Fibroblast of gingiva (primary cell): Measurements from ENCODE around the gene NTM.

Experiments
- DNase-seq: peaks from one replicate; pipeline ENCODE4 v3.0.0-alpha.2; 2011; ENCODE audit warnings: low read depth

Gene NTM

DNA sequence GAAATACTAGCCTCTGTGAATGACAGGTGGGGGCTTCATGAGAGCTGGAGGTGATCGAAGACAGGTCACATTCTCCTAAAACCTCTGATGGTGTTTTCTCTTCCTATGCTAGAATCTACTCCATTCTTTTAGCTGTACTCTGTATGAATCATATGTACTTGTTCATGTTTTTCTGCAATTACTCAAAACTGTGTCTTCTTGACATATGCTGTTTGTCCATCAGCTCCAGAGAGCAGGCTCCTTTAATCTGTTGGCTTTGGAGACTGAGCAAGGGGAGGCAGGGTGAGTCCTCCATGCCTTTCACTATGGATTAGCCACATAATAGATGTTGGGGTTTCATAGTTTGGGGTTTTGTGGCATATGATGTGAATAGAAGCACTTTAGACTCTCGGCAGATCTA, 598.8 kb downstream of the NTM start:
- DNase-seq, result no peak

DNA sequence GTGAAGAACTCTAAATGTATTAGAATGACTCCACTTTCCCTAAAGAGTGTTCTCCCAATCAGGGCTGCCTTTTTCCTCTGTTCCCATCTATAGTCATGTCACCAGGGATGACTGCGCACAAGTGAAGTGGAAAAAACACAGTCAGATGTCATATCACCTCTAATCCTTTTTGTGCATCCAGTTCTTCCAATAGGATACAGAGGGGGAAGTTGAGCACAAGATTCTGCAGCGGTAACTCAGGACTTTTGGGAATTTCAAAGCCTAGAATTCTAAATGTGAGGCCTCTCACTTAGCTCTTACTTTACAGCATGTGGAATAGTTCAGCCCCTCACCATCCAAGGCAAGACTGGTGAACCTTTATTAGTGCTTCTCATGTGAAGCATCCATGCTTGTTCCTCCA, 602.6 kb downstream of the NTM start:
- DNase-seq, result no peak

DNA sequence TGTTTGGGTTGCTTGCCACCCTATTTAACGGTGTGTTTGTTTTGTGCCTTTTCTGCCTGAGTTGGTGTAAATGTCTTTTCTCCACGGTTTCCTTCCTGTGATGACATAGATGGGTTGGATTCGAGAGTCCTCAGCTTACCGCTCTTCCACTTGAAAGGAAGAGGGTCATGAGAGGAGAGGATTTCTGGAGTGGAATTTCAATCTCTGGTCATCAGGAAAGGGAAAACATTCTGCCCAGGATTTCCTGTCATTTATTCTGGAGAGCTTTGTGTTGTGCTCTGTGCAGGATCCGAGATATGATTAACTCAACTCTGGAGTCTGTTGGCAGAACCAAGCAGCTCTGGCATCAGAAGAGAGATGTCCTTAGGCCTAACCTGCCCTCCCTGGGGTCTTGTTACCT, 605.2 kb downstream of the NTM start:
- DNase-seq, result no peak

DNA sequence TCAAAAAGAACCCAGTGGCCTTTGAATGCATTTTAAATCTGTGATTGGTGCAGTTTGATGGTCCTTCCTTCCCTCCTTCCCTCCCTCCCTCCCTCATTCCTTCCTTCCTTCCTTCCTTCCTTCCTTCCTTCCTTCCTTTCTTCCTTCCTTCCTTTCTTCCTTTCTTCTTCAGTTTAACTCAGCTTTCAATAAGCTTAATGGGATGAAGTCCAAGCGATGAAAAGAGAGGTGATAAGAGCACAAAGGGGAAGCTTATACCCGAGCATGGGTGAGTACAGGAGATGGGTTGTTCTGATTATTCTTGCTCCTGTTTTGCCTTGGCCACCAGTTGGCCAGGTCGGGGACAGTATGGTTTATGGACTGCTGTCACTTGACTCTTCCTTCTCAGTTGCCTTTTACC, 605.6 kb downstream of the NTM start:
- no peak for DNase-seq

DNA sequence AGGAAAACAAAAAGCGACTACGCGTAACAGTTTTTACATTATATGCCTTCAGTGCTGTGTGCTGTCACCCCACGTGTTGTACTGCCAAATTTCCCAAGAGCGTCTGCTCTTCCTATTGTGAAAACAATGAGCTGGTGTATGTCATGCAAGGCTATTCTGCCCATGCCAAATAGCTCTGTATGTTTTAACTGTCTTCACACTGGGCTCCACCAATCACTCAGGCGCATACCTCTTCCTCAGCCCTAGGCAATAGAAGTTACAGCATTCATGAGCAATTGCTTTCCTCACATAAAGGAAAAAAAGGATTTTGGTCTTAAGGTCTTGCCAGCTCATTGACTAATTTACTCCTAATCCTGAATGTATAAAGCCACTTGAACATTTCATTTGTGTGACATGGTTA, 606.8 kb downstream of the NTM start:
- DNase-seq, result peak; percentile 66

DNA sequence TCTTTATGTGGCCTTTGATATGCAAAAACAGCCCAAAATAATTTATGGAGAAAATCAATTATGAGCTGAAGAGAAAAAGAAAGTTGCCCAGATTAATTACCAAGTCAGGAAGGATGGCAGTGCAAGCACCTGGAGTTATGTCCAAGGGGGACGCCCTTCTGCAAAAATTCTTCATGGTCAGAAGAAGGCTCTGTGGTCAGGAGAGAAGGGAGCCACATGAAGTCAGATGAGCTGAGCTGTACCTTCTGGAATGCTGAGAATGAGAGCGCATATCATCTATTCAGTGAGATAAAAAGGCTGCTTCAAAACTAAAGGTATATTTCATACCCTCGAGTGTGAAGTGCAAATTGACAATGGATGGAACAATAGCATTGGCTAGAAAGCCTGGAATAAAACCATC, 607.4 kb downstream of the NTM start:
- no peak for DNase-seq

DNA sequence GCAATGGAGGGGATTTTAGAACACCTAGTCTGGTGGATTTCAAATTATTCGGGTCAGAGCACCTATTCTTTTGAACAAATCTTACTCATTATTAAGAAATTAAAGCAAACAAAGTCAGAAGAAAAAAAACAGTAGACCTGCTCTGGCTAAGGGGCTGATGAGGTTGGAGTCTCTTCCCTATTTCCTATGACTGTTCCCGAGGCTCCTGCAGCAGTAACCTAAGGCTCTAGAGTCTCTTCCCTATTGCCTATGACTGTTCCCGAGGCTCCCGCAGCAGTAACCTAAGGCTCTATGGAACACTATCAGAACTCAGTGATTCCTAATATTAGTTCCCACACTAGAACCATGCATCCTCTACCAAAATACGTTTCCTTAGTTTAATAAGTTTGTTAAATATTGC, 607.9 kb downstream of the NTM start:
- no peak for DNase-seq

DNA sequence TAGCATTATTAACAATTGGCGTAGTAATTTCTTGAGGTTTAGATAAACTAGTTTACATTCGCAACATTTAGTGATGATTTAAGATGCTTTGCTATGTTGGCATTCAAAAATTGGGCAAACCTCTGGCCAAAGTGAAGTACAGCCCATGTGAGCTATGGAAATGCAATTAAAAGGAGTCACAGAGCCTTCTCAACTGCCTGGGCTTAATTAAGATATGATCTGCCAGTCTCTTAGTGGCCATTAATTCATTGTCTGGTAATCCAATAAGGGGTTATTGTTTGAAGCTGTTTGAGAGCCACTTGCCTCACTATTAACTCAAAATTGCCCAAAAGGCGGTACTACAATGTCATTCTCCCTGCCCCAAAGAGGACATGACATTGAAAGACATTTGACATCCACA, 608.9 kb downstream of the NTM start:
- no peak for DNase-seq

DNA sequence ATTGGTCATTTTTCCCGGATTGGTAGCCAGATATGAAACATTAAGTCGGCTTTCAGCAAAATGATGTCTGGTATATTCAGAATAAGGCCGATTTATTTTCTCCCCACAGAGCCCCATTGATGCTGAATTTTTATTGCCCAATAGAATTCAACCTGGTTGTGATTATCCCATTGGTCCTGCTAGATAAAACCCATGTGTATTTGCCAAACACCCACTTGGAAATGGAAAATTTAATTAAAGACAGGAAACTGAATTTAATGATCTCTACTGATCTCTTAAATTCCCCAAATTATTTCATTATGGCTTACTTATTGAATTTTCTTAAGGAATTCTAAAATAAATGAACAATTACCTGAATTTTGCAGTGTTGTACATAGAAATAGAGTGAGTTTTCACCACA, 609.8 kb downstream of the NTM start:
- no peak for DNase-seq

DNA sequence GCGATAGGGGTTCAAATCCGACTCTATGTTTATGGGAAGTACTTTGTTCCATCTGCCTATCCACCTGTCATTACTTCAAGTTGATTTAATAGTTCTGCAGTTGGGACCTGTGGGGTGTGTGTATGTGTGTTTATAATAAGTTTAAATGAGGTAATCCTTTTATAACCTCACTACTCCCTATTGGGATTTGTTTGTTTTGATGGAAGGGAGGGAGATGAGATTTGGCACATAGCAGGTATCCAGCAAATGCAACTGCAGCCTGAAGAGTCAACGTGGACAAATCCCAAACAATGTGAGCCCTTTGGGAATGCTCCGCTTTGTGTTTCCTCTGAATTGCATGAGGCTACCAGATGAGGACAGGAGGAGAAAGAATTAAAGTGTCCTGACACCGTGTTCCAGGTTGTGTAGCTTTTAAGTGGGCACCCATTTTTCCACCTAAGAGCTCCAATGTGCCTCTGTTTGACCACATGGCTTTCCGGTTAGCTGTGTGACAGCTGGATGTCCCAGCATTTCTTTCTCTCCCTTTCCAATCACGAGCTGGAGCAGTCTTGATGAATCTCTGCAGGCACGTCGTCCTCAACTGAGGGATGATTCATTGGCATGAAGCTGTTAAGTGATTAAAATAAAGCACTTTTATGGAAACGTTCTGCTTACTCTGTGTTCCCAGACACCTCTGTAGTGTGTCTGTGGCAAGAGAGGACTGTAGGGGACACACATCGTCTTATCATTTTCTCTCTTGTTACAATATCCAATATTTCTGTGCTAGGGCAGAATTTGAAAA, 610.7 kb downstream of the NTM start:
- no peak for DNase-seq

DNA sequence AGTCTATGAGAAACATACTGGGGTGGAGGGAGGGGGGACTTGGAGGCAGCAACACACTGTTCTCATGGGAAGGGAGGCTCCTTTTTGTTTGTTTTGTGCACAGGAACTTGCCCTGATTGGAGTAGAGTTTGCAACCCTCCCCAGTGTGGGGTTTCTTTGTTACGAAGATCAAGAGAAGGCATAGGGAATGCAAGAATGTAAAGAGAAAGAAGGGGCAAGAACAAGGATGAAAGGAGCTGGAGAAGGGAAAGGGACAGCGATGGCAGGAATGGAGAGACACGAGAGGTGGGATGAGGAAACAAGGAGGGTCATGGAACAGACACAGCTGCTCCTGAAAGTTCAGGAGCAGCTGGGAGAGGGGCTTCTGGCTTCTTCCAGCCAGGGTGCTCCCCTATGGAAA, 611.7 kb downstream of the NTM start:
- no peak for DNase-seq

DNA sequence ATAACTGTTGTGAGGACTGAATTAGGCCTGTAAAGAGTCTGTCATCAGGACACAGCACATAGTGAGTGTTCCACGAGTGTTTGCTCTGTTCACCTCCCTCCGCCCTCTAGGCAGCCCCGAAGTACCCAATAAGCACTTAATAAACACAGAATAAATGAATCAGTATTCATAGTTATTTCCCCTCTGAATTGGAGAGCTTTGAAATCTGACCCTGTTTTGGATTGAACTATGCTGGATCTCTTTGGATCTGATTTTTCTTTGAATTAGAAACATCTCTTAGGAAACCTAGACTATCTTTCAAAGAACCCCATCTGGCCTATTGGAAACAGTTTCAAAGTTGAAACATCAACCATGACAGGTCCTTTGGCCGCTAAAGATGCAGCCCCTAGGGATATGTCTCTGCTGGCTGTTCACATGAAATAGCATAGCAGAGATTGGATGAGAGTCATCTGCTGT, 615.5 kb downstream of the NTM start:
- DNase-seq, result peak; percentile 62

DNA sequence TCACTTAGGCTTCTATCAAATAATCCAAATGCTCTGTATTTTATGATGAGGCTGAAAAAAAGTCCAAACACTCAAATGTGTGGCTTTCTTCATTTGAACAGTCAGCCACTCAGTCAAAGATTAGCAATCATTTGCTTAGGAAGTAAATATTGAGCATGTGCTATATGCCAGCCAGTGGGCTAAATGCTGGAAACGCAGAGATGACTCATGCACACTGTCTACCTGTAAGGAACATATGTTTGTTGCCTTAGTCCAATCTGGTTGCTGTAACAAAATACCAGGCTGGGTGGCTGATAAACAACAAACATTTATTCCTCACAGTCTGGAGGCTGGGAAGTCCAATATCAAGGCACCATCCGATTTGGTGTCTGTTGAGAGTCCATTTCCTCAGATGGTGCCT, 617.3 kb downstream of the NTM start:
- no peak for DNase-seq

DNA sequence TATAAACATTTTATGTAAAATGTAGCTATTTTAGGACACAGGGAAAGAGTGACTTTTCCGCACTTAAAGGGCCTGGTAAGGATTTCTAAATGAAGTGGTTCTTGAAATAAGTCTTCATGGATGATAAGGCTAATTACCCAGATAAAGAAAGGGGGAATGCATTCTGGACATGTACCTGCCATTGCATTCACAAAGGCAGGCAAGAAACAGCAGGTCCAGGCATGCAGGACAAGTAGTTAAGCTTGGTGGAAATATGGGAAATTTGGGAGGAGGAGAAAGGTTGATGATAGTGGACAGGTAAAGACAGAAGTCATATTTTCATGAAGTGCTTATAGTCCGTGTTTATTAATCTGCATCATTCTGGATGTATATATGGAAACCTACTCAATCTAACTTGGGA, 621.2 kb downstream of the NTM start:
- no peak for DNase-seq

DNA sequence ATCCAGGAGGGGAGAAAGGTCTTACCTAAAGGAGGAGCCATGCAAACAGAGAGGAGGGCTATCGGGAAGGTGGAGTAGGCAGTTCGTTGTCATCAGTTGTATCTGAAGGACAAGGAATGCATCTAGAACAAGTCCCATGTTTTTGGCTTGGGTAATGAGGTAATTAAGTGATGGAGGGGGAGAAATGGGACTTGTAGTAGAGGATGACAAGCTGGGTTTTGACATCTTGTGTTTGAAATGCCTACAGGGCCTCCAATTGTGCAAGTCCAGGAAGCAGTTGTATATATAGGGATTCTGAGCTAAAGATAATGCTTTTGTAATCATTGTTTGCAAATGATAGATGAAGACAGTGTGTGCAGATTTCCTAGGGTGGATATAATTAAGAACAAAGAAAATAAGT, 622.8 kb downstream of the NTM start:
- peak; percentile 21 for DNase-seq

DNA sequence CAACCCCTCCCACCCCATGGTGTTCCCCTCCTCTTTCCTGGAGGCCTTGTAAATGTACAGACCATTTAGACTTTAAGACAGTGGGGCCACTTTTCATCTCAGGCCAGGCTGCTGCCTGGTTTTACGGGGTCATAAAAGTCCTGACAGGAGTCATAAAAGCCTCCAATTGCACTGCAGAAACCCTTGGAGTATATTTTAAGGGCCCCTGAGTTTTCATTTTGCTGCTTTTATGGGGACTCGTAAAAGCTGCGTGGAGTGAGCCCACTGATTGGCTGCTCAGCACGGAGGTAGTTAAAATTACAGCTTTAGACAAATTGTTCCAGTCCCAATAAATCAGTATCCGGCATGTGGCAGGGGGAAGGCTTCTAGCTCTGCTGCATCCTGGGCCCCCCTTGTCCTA, 627.6 kb downstream of the NTM start:
- DNase-seq, result no peak

DNA sequence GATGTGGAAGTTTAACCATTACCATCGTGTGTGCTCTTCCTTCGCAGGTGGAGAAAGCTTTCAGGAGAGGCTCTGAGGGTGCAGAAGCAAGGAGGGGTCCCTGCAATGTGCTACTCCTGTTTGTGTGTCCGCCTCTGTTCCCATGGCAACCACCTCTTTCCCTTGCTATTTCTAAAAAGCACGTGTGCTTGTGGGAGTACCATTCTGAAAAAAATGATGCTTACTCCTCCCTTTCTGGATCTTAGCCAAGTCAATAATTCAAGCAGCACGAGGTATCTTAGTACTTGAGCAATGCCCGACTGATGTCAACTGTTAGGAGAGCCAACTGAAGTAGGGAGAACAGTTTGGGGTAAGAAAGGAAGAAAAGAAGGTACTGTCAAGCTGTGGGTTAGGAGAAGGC, 628.7 kb downstream of the NTM start:
- DNase-seq, result peak; percentile 12

DNA sequence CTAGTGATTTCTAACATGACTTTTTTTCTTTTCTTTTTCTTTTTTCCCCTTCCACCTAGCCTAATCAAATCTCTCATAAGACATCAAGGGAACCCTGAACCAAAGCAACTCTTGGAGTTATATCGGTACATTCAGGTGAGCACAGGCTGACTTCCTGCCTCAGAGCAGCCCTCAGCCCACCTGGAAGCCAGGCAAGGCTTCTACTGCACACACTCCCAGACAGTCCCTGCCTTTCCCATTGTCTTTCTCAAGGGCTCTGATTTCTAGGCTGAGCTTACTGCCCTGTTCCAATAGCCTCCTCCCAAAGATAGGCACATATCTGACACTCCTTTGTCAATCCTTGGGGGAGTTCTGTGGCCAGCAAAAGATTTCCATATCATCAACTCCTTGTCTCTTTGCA, 629.5 kb downstream of the NTM start:
- DNase-seq, result no peak

DNA sequence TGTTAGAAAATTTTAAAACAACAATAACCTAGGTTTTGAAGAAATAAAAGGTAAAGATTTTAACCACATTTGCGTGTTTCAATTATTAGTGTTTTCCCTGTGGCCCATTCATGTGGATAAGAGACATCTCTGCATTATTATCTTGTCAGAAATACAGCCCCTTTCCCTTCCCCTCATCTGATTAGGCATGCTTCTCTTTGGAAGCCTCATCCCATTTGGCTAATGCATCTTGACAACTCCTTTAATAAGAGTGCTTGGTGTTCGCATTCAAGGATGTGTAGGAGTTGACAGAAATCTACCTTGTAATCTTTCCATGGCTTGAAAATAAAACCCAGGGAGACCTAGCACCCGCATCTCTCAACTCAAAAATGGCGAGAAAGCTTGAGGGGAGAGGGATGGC, 635.5 kb downstream of the NTM start:
- no peak for DNase-seq

DNA sequence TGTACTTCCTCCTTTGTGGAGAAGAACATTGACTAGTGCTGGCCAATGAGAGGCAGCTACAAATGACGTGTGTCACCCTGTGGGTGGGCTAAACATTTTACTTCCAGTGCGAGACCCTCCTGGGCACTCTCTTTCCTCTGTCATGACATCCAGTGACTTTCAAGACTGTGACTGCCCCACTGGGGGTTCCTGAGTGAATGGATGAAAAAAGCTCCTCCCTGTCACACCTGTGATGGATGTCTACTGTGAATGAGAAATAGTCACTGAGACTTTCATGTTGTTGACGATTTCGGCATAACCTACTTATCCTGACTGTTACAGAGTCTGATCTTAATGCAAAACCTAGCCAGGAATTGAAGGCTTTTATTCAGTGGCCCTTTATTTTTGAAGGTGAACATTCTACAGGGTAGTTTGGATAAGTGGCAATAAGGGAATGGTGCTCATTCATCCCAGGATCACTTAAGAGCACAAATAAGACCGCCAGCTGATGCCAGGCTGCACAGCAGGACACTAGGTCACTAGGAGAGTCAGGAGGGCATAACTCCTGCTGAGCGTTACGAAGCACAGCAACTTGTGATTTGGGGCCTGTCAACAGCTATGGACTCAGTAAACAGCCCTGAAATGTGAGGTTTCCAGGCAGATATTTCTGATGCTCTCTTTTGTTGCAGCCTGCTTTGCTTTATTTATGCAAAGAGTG, 636.6 kb downstream of the NTM start:
- no peak for DNase-seq

DNA sequence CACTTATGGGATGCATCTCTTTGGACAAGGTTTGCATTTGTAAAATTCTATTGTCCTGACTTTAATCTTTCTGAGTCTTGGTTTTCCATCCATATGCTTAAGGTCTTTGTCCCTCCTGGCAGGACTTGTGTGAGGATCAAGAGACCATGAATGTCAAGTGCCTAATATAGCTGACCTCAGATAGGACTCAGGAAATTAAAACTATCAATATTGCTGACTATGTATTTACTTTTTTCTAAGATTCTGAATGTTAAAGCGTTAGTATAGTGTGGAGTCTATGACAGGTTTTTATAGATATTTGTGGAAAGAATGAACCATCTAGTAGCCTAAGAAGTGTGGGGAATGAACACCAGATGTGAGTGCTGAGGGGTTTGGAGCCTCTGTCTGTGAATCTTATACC, 637.8 kb downstream of the NTM start:
- no peak for DNase-seq

DNA sequence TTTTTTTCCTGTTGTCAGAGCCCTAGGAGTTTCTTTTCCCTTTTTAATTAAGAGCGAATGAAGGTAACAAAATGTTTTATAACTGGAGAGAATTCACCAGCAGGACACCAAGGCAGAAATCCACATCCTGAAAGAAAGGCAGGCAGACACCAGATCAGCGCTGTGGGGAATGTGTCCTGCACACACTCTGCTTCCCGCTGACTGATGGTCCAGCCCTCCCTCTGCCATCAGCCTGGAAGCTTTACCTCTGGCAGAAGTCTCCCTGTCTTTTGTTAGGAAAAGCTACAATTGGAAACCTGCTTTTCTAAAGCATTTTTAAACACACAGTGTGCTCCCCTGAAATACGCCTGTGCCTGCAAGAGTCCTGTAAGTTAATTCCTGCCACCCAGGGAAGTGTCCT, 638.5 kb downstream of the NTM start:
- no peak for DNase-seq

DNA sequence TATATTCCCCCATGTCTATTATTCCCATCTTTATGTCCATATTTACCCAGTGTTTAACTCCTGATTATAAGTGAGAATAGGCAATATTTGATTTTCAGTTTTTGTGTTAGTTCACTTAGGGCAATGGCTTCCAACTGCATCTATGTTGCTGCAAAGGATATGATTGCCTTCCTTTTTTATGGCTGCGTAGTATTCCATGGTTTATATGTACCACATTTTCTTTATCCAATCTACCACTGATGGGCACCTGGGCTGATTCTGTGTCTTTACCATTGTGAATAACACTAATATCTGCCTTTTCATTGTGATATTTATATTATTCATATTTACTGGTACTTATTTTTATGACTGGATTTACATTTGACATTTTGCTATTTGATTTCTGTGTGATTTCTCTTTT, 649.6 kb downstream of the NTM start:
- DNase-seq, result no peak

DNA sequence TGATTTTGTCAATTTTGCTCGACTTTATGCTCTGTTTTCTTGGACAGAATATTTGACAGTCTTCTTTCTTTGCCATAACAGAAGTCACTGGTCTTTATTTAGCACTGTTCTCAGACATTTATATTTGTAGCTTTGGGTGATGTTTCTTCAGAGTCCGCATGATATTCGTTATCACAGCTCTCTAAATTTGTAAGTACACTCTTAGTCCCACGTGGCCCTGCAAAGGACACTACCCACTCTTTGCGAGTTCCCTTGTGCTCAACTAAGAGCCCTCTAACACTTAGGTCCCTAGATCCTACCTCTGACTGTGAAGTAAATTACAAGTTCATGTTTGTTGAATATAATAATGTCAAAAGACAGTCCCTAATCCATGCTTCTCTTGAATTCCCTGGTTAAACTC, 651.9 kb downstream of the NTM start:
- no peak for DNase-seq
